Neural cell (in vitro differentiated cells): Measurements from ENCODE around the gene COL1A1. TPM values are rescaled to one million over a fixed set of nuclear protein-coding genes. Genes with fewer than 3 reads are reported as not detected.

Source experiments
- H2AFZ ChIP-seq: fragments of 200-600, 300-800 bp; sonication (generic), shearing (Covaris generic); 2 replicates; pipeline ENCODE4 v1.6.0; 2014; ENCODE audit warnings: low read depth, mild to moderate bottlenecking, antibody characterized with exemption, low read length, moderate library complexity
- H3F3A ChIP-seq: fragments of 200-600 bp; shearing (Covaris generic); 2 replicates; pipeline ENCODE4 v1.6.1; 2016; ENCODE audit warnings: mild to moderate bottlenecking, moderate library complexity, mixed read lengths, antibody characterized with exemption, low read length; ENCODE audit not compliant: insufficient read depth, poor library complexity, severe bottlenecking
- H3K27ac ChIP-seq: fragments of 200-600, 300-800 bp; sonication (generic), shearing (Covaris generic); 2 replicates; pipeline ENCODE4 v1.5.1; 2014; ENCODE audit warnings: mild to moderate bottlenecking, low read length, moderate library complexity
- H3K27me3 ChIP-seq: fragments of 300-800, 200-600 bp; sonication (generic), shearing (Covaris generic); 2 replicates; pipeline ENCODE4 v1.6.0; 2014; ENCODE audit warnings: mild to moderate bottlenecking, low read depth, low read length, moderate library complexity; ENCODE audit not compliant: insufficient read depth
- H3K36me3 ChIP-seq: fragments of 300-800, 200-600 bp; sonication (generic), shearing (Covaris generic); 2 replicates; pipeline ENCODE4 v1.5.1; 2014; ENCODE audit warnings: mild to moderate bottlenecking, antibody characterized with exemption, low read length, moderate library complexity; ENCODE audit not compliant: insufficient read depth
- H3K4me2 ChIP-seq: fragments of 300-800, 200-600 bp; sonication (generic), shearing (Covaris generic); 2 replicates; pipeline ENCODE4 v1.6.0; 2014; ENCODE audit warnings: mild to moderate bottlenecking, low read length
- H3K4me3 ChIP-seq: fragments of 300-800, 200-600 bp; sonication (generic), shearing (Covaris generic); 2 replicates; pipeline ENCODE4 v1.5.1; 2014; ENCODE audit warnings: mild to moderate bottlenecking, low read length, moderate library complexity
- H3K79me2 ChIP-seq: fragments of 200-600 bp; shearing (Covaris generic); replicated peaks from 2 replicates; pipeline ENCODE4 v1.6.0; 2014; ENCODE audit warnings: mild to moderate bottlenecking, low read length, moderate library complexity; ENCODE audit not compliant: insufficient read depth
- H3K9ac ChIP-seq: fragments of 300-800, 200-600 bp; sonication (generic), shearing (Covaris generic); 2 replicates; pipeline ENCODE4 v1.6.1; 2016; ENCODE audit warnings: mild to moderate bottlenecking, low read length, mixed read lengths
- H3K9me2 ChIP-seq: fragments of 200-600 bp; shearing (Covaris generic); 2 replicates; pipeline ENCODE4 v1.6.1; 2016; ENCODE audit warnings: mild to moderate bottlenecking, low read length, mixed read lengths; ENCODE audit not compliant: insufficient read depth
- H3K9me3 ChIP-seq: fragments of 200-600, 300-800 bp; sonication (generic), shearing (Covaris generic); 2 replicates; pipeline ENCODE4 v1.6.1; 2016; ENCODE audit warnings: mild to moderate bottlenecking, mixed run types, low read length, moderate library complexity, mixed read lengths
- H4K20me1 ChIP-seq: fragments of 200-600 bp; shearing (Covaris generic); 2 replicates; pipeline ENCODE4 v1.6.1; 2016; ENCODE audit warnings: mild to moderate bottlenecking, mixed run types; ENCODE audit not compliant: insufficient read depth
- CTCF ChIP-seq: fragments of 450-650 bp; IDR thresholded peaks from 2 replicates; pipeline ENCODE4 v1.5.1; 2014; ENCODE audit warnings: antibody characterized with exemption, mild to moderate bottlenecking, moderate library complexity; ENCODE audit not compliant: poor library complexity, severe bottlenecking
- EP300 ChIP-seq: fragments of 450-650 bp; conservative IDR thresholded peaks from 2 replicates; pipeline ENCODE4 v1.6.1; 2014; ENCODE audit warnings: antibody characterized with exemption, mild to moderate bottlenecking, moderate library complexity; ENCODE audit not compliant: poor library complexity, severe bottlenecking
- MXI1 ChIP-seq: fragments of 450-650 bp; conservative IDR thresholded peaks from 2 replicates; pipeline ENCODE4 v1.6.1; 2014; ENCODE audit warnings: antibody characterized with exemption, mild to moderate bottlenecking; ENCODE audit not compliant: poor library complexity, severe bottlenecking
- POLR2AphosphoS5 ChIP-seq: IDR thresholded peaks from 2 replicates; pipeline ENCODE4 v1.6.1; 2012
- RAD21 ChIP-seq: fragments of 450-650 bp; conservative IDR thresholded peaks from 2 replicates; pipeline ENCODE4 v1.6.1; 2014; ENCODE audit warnings: antibody characterized with exemption, mild to moderate bottlenecking, moderate library complexity
- REST ChIP-seq: IDR thresholded peaks from 2 replicates; pipeline ENCODE4 v1.6.1; 2012; ENCODE audit warnings: borderline replicate concordance
- polyA plus RNA-seq: library from polyadenylated mRNA; depleted of rRNA; stranded (reverse); fragments of >200 nt; gene quantifications from 2 replicates; pipeline ENCODE4 v1.2.3, GENCODE V29; 2014

The COL1A1 gene
- polyA plus RNA-seq, 1 donor from 2014 or later = 0.14 TPM

GRCh38 chr17:50180111-50180510 lies 21.3 kb downstream of the COL1A1 start:
- no peaks in the 10 kb centered on the region for H4K20me1 ChIP-seq
- no peak overlapping the region for H3K4me2 ChIP-seq
- no peak overlapping the region for H3K9ac ChIP-seq
- H3K9me2 ChIP-seq = no peaks in the 10 kb centered on the region
- H3K79me2 ChIP-seq = no peaks in the 10 kb centered on the region
- TF ChIP-seq REST = no peak
- no peak for TF ChIP-seq RAD21
- H2AFZ ChIP-seq = no peak overlapping the region
- no peaks in the 10 kb centered on the region for H3K9me3 ChIP-seq
- no peak overlapping the region for H3K4me3 ChIP-seq
- no peaks in the 10 kb centered on the region for H3K27me3 ChIP-seq
- H3K27ac ChIP-seq = no peak overlapping the region
- no peaks in the 10 kb centered on the region for H3K36me3 ChIP-seq
- H3F3A ChIP-seq = no peaks in the 10 kb centered on the region

GRCh38 chr17:50177983-50178834 lies 23.2 kb downstream of the COL1A1 start:
- no peak overlapping the region for H2AFZ ChIP-seq
- no peak overlapping the region for H3K4me3 ChIP-seq
- H3K27me3 ChIP-seq = no peaks in the 10 kb centered on the region
- H3K79me2 ChIP-seq = no peaks in the 10 kb centered on the region
- H3K9ac ChIP-seq = no peak overlapping the region
- H3F3A ChIP-seq = no peaks in the 10 kb centered on the region
- H3K9me3 ChIP-seq = no peaks in the 10 kb centered on the region
- TF ChIP-seq REST = no peak
- peak; percentile 30 for TF ChIP-seq CTCF
- no peak for TF ChIP-seq RAD21
- no peak for TF ChIP-seq MXI1
- no peak for TF ChIP-seq POLR2AphosphoS5
- TF ChIP-seq EP300 = no peak
- H3K27ac ChIP-seq = no peak overlapping the region
- no peaks in the 10 kb centered on the region for H3K36me3 ChIP-seq
- H4K20me1 ChIP-seq = no peaks in the 10 kb centered on the region
- H3K4me2 ChIP-seq = no peak overlapping the region
- H3K9me2 ChIP-seq = no peaks in the 10 kb centered on the region
